K562 (cell line): ENCODE data around the gene OPHN1. TPM values are rescaled to one million over a fixed set of nuclear protein-coding genes. Genes with fewer than 3 reads are reported as not detected.

Source experiments
- BCLAF1 ChIP-seq, 2 experiments: fragments of 450-650 bp in 1 of 2; IDR thresholded peaks; 2 replicates each; pipeline ENCODE4 v1.6.1; 2011 to 2017; ENCODE audit warnings: low read depth in 2 of 2, antibody characterized with exemption in 1 of 2, borderline replicate concordance in 1 of 2, low read length in 1 of 2, mild to moderate bottlenecking in 1 of 2, mixed read lengths in 1 of 2; ENCODE audit not compliant: control insufficient read depth in 1 of 2
- CBFA2T3 ChIP-seq: fragments of 450-650 bp; IDR thresholded peaks from 2 replicates; pipeline ENCODE4 v1.6.1; 2017
- CUX1 ChIP-seq: fragments of 200-800 bp; sonication (Bioruptor generic); IDR thresholded peaks from 2 replicates; pipeline ENCODE4 v1.6.1; 2016; ENCODE audit warnings: missing genetic modification characterization, missing compliant biosample characterization
- CXXC5 ChIP-seq: fragments of 250-450 bp; sonication (Bioruptor Pico); IDR thresholded peaks from 2 replicates; pipeline ENCODE4 v1.8.0; 2022; ENCODE audit warnings: inconsistent platforms, mild to moderate bottlenecking, moderate library complexity
- DACH1 ChIP-seq: fragments of 450-650 bp; IDR thresholded peaks from 2 replicates; pipeline ENCODE4 v1.6.1; 2018; ENCODE audit not compliant: partially characterized antibody
- DLX4 ChIP-seq: fragments of 250-450 bp; sonication (Bioruptor Pico); IDR thresholded peaks from 2 replicates; pipeline ENCODE4 v1.6.1; 2021; ENCODE audit warnings: mild to moderate bottlenecking
- GTF2A2 ChIP-seq: IDR thresholded peaks from 2 replicates; pipeline ENCODE4 v1.6.1; 2016; ENCODE audit warnings: mild to moderate bottlenecking, missing genetic modification characterization, missing compliant biosample characterization
- KAT2B ChIP-seq: IDR thresholded peaks from one replicate; pipeline ENCODE4 v1.6.1; 2012; ENCODE audit warnings: low read depth, mild to moderate bottlenecking, control low read depth, inconsistent platforms, low read length, moderate library complexity
- KLF6 ChIP-seq: fragments of 250-450 bp; sonication (Bioruptor Pico); IDR thresholded peaks from 2 replicates; pipeline ENCODE4 v1.4.0; 2020; ENCODE audit warnings: mild to moderate bottlenecking, moderate library complexity, borderline replicate concordance
- MCM3 ChIP-seq: fragments of 450-650 bp; IDR thresholded peaks from 2 replicates; pipeline ENCODE4 v1.6.1; 2016
- MEIS2 ChIP-seq: fragments of 450-650 bp; IDR thresholded peaks from 2 replicates; pipeline ENCODE4 v1.6.1; 2014; ENCODE audit warnings: mild to moderate bottlenecking; ENCODE audit not compliant: partially characterized antibody
- NFE2L1 ChIP-seq: fragments of 450-650 bp; IDR thresholded peaks from 2 replicates; pipeline ENCODE4 v1.6.1; 2016; ENCODE audit warnings: missing genetic modification characterization, low read depth, mild to moderate bottlenecking, missing compliant biosample characterization, moderate library complexity, borderline replicate concordance
- NR3C1 ChIP-seq: sonication (generic); formaldehyde crosslinking; IDR thresholded peaks from 2 replicates; pipeline ENCODE4 v1.8.1; 2022; ENCODE audit warnings: missing genetic modification reagents
- SAFB2 ChIP-seq: fragments of 200-400 bp; formaldehyde crosslinking; IDR thresholded peaks from 2 replicates; pipeline ENCODE4 v1.6.1; 2018; ENCODE audit warnings: borderline replicate concordance, low read length, low read depth, moderate library complexity; ENCODE audit not compliant: severe bottlenecking
- SAP30 ChIP-seq: fragments of 200-600 bp; sonication (generic); IDR thresholded peaks from 2 replicates; pipeline ENCODE4 v1.6.1; 2012; ENCODE audit warnings: borderline replicate concordance, low read depth, mild to moderate bottlenecking, moderate library complexity, low read length, control low read depth, inconsistent platforms; ENCODE audit not compliant: insufficient read depth, poor library complexity, severe bottlenecking
- SLC30A9 ChIP-seq: fragments of 250-450 bp; sonication (Bioruptor Pico); IDR thresholded peaks from 2 replicates; pipeline ENCODE4 v1.8.0; 2022; ENCODE audit warnings: mild to moderate bottlenecking, moderate library complexity
- SMAD2 ChIP-seq: fragments of 150-350 bp; IDR thresholded peaks from 2 replicates; pipeline ENCODE4 v1.6.1; 2014; ENCODE audit warnings: low read depth, mild to moderate bottlenecking, low read length
- SOX6 ChIP-seq: fragments of 450-650 bp; IDR thresholded peaks from 2 replicates; pipeline ENCODE4 v1.6.1; 2014; ENCODE audit warnings: mild to moderate bottlenecking
- SUPT5H ChIP-seq: fragments of 450-650 bp; IDR thresholded peaks from 2 replicates; pipeline ENCODE4 v1.6.1; 2016
- TAF9B ChIP-seq: fragments of 450-650 bp; IDR thresholded peaks from 2 replicates; pipeline ENCODE4 v1.6.1; 2018; ENCODE audit warnings: mild to moderate bottlenecking; ENCODE audit not compliant: partially characterized antibody
- TFAM ChIP-seq: fragments of 250-450 bp; sonication (Bioruptor Pico); conservative IDR thresholded peaks from 2 replicates; pipeline ENCODE4 v1.5.0; 2021; ENCODE audit warnings: mild to moderate bottlenecking, moderate library complexity
- ZNF311 ChIP-seq: fragments of 250-450 bp; sonication (Bioruptor Pico); IDR thresholded peaks from 2 replicates; pipeline ENCODE4 v1.4.0; 2020; ENCODE audit warnings: mild to moderate bottlenecking, moderate library complexity
- polyA plus RNA-seq, 8 experiments: library from polyadenylated mRNA; depleted of rRNA in 4 of 8; stranded (reverse) in 5 of 8; unstranded in 3 of 8; fragments of >200 nt; fragmentation: Nextera tagmentation in 2 of 8; fragmentation: Illumina TruSeq in 1 of 8; extraction: Ambion mirVana in 2 of 8; extraction: Trizol in 1 of 8; gene quantifications; 2 replicates each; pipeline versions ENCODE4 v1.2.1 to v1.2.3, GENCODE V29; 2011 to 2014; ENCODE audit warnings: inconsistent platforms in 1 of 8, missing spikeins in 1 of 8
- total RNA-seq, 7 experiments: library from RNA; depleted of rRNA in 6 of 7; stranded (reverse); fragments of >200 nt in 6 of 7; fragmentation: Illumina TruSeq in 2 of 7; extraction: Trizol in 2 of 7; gene quantifications; 2 replicates each; pipeline versions ENCODE4 v1.2.1 to v1.2.3, GENCODE V29; 2011 to 2021; ENCODE audit warnings: low replicate concordance in 1 of 7

OPHN1 gene
- total and polyA plus RNA-seq, 9 of the 15 experiments (the other 6 are each of a cell fraction or from before 2014, with no cell fraction given): 0.28 to 1.8 (median 1.0) TPM

GRCh38 chrX:68432648-68433047 lies 647 bp downstream of the OPHN1 start (continued):
- TF ChIP-seq CUX1 (CRISPR knock-in tag) (no peak), NFE2L1 (tag) (no peak), MCM3 (no peak), BCLAF1 (IDR thresholded peaks at IDR 0.05; ENCODE audit: borderline replicate concordance in 1 of 2, control insufficient read depth in 1 of 2, low read depth in 2 of 2, low read length in 1 of 2) (no peak), ZNF311 (CRISPR knock-in tag) (no peak), CBFA2T3 (peak; percentile 86), SLC30A9 (no peak), SUPT5H (no peak), DACH1 (no peak), CXXC5 (0 out of 2 replicates have a peak, but pooled peaks have one; percentile 0), SAFB2 (no peak), MEIS2 (no peak), GTF2A2 (tag) (no peak), KLF6 (CRISPR knock-in tag) (no peak), KAT2B (no peak), SAP30 (no peak), SMAD2 (no peak), NR3C1 (no peak), DLX4 (CRISPR knock-in tag) (no peak), TFAM (CRISPR knock-in tag) (no peak), TAF9B (no peak), SOX6 (no peak)
